H54 (cell line): ENCODE results near the gene NPPB.
"Not testable (repeated sequence)": the region's sequence is repeated elsewhere in the genome, so short reads cannot be mapped to it uniquely, and the experiment has no call there.

Experiments
- DNase-seq: peaks from one replicate; pipeline ENCODE4 v3.0.0; 2011; ENCODE audit warnings: low spot score, mixed read lengths; ENCODE audit not compliant: insufficient read length
- FAIRE-seq: peaks from 3 replicates; lab custom pipeline; 2011; peaks lifted over from hg19 to GRCh38; lab: Jason Lieb, UNC
- POLR2A ChIP-seq: IDR thresholded peaks from 2 replicates; pipeline ENCODE4 v1.6.1; 2011; ENCODE audit warnings: low read depth, mild to moderate bottlenecking, low read length

Gene NPPB

DNA sequence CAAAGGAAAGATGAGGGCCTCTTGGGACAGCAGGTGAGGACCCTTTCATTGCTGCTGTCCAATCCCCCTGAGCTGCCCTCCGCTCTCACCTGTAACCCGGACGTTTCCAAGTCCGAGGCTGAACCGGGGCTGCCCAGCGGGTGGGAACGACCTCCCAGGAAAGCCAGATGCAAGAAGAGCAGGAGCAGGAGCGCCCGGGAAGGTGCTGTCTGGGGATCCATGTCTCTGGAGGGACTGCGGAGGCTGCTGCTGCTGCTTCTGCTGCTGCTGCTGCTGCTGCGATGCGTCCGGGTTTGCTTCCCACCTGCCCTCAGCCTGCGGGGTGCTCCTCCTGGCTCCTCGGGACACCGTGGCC lies at the start of gene NPPB:
Gene NPPB, minus strand, starts transcription at position 333 of the 355 bp plus-strand sequence. Its CDS starts 112 bp downstream, at position 221.
- DNase-seq: no peak
- no peak for TF ChIP-seq POLR2A
- FAIRE-seq: no peak

GRCh38 chr1:11908095-11908675 lies 49.4 kb upstream of the NPPB start:
- peak; percentile 93 for TF ChIP-seq POLR2A
- peak; percentile 90 for FAIRE-seq
- DNase-seq: peak; percentile 42

DNA sequence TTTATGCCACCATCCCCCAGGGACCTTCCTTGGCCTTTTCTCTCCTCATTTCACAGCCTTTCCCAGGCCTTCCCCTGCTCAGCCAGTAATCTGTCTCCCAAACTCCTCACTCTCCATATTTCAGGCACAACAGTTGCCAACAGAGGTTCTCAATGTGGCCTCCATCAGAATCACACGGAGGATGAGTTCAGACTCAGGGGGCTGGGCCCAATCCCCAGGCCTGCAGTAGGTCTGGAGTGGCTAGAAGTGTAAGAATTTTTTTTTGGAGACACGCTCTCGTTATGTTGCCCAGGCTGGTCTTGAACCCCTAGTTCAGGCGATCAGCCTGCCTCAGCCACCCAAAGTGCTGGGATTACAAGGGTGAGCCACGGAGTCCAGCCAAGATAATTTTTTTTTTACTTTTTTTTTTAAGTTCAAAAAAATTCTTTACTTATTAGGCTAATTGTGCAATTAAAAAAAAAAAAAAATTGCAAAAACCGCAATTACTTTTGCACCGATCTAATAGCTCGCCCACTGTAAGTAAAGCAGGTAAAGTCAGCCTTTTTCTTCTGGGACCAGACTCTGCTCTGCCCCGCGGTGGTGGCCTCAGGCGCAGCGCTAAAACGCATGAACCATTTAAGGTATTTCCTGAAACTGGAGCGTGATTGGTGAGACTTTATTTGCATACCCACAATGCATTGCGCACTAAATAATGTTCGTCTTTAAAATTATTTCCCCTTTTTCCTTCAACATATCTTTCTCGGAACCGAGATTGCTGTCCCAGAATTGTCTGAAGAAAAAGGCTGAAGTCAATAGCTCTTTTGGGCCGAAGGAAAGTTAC lies 48.7 kb upstream of the NPPB start:
- no peak for TF ChIP-seq POLR2A
- peak; percentile 66 for FAIRE-seq
- peak; percentile 38 for DNase-seq

GRCh38 chr1:11906870-11907269 lies 48.1 kb upstream of the NPPB start:
- no peak for FAIRE-seq
- no peak for TF ChIP-seq POLR2A
- no peak for DNase-seq

GRCh38 chr1:11904978-11905377 lies 46.2 kb upstream of the NPPB start:
- no peak for TF ChIP-seq POLR2A
- no peak for DNase-seq
- no peak for FAIRE-seq

DNA sequence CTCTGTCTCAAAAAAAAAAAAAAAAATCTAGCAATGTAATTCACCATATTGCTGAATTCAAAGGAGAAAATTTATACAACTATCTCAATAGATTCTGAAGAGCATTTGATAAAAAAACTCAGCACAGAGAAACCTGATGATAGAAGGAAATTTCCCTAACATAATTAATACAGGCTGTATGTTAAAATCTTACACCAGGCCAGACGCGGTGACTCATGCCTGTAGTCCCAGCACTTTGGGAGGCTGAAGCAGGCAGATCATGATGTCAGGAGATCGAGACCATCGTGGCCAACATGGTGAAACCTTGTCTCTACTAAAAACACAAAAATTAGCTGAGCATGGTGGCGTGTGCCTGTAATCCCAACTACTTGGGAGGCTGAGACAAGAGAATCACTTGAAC lies 45.4 kb upstream of the NPPB start:
- not testable (repeated sequence) for FAIRE-seq, DNase-seq

DNA sequence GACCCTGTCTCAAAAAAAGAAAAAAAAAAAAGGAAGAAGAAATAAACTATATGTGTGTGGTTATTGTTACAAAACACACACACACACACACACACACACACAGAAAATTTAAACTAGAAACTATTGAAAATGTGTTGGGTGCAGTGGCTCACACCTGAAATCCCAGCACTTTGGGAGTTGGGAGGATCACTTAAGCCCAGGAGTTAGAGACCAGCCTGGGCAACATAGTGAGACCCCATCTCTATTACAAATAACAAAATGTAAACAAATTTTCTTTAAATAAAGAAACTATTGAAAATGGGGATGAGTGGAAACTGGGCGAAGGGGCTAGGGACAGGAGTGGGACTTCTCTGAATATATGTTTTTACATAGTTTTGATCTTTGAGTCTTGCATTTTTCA lies 44.5 kb upstream of the NPPB start:
- no peak for TF ChIP-seq POLR2A
- no peak for FAIRE-seq
- DNase-seq: no peak

GRCh38 chr1:11901446-11901845 lies 42.7 kb upstream of the NPPB start:
- FAIRE-seq, DNase-seq: not testable (repeated sequence)

- FAIRE-seq (no peak), DNase-seq (no peak)
- no peak for TF ChIP-seq POLR2A
Measured at GRCh38 chr1:11898831-11899467, 40.2 kb upstream of the NPPB start.

DNA sequence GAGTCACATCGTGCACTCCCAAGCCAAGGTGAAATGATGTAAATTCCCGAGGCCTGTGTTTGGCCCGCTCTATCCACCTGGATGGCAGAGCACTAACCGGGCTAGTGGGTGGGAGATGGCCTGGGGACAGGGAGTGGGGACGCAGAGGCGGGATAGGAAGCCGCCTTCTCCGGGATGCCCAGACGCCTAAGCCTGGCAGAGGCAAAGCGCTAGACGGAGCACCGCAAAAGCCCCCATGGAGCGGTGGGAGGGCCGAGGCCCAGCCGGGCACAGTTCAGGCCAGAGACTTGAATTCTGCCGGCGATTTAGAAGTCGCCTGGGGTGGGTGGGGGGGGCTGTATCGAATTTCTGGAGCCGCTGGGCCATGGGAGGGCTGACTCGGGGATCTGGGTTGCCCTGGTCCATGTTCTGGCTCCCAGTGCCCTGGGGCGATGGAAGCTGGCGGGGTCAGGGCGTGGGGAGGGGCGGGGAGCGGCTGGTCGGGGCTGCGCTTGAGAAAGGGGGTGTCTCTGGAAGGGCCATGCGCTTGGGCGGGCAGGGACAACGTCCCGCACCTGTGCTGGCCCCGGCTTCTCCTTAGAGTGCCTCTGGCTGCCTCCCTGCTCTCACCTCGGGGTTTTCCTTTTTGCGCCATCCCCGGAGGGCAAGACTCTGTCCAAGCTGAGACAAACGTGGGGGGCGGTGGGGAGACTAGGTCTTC lies 39.5 kb upstream of the NPPB start:
- no peak for FAIRE-seq
- TF ChIP-seq POLR2A: no peak

GRCh38 chr1:11894501-11894900 lies 35.8 kb upstream of the NPPB start:
- FAIRE-seq: not testable (repeated sequence)

More for the DNA sequence above, 39.5 kb upstream of the NPPB start:
- no peak for DNase-seq

DNA sequence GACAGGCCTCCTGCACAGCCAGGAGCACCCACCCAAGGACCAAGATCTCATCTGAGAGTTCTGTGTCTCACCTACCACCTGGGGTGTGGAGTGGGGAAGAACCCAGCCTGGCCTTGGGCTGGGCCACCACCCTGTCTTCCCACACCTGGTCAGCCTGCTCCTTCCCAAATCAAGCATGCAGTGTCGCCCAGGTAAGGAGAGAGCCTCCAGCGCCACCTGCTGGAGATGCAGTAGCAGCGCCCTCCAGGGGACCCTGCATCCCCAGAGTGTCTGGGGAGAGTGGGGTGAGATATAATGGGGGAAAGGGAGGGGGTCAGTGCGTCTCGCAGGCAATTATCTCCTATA lies 35.1 kb upstream of the NPPB start:
- no peak for TF ChIP-seq POLR2A
- no peak for FAIRE-seq
- peak; percentile 59 for DNase-seq

More at GRCh38 chr1:11894501-11894900, 35.8 kb upstream of the NPPB start:
- not testable (repeated sequence) for DNase-seq

- DNase-seq: no peak
- TF ChIP-seq POLR2A: no peak
- FAIRE-seq: no peak
Measured at GRCh38 chr1:11891433-11892186, 32.9 kb upstream of the NPPB start.
